Activated CD8-positive, alpha-beta T cell treated with anti-CD3 and anti-CD28 coated beads, Interleukin-2, amount 10 ng/mL, durations not matched to agents 7 days and 5 days (primary cell): ENCODE data around the gene GPR107. TPM values are rescaled to one million over a fixed set of nuclear protein-coding genes. Genes with fewer than 3 reads are reported as not detected.

ENCODE experiments used
- ATAC-seq: fragments of 150-1000 bp; cut with Tn5 transposase; one replicate; pipeline ENCODE4 v1.10.0; 2021; ENCODE audit warnings: moderate library complexity
- CTCF ChIA-PET: fragments of 350-600 bp; sonication (Branson Sonifier 250); formaldehyde crosslinking; loops from one replicate; lab custom pipeline; 2021; ENCODE audit warnings: antibody characterized with exemption; lab: Charles Lee
- POLR2A ChIA-PET: fragments of 350-600 bp; sonication (Branson Sonifier 250); formaldehyde crosslinking; loops from one replicate; lab custom pipeline; 2021; ENCODE audit warnings: antibody characterized with exemption; lab: Charles Lee
- DNase-seq: peaks from one replicate; pipeline ENCODE4 v3.0.0-alpha.2; 2020
- H3K27ac Mint-ChIP-seq: one replicate; pipeline ENCODE4 v1.8.0; 2021; ENCODE audit warnings: mild to moderate bottlenecking, mixed read lengths
- H3K27me3 Mint-ChIP-seq: one replicate; pipeline ENCODE4 v1.8.0; 2021; ENCODE audit warnings: low read depth, mixed read lengths
- H3K36me3 Mint-ChIP-seq: one replicate; pipeline ENCODE4 v1.8.0; 2021; ENCODE audit warnings: low read depth, mixed read lengths
- H3K4me1 Mint-ChIP-seq: one replicate; pipeline ENCODE4 v1.8.0; 2021; ENCODE audit warnings: low read depth, mixed read lengths
- H3K4me3 Mint-ChIP-seq: one replicate; pipeline ENCODE4 v1.8.0; 2021; ENCODE audit warnings: mild to moderate bottlenecking, mixed read lengths
- H3K9me3 Mint-ChIP-seq: one replicate; pipeline ENCODE4 v1.8.0; 2022; ENCODE audit warnings: mixed read lengths; ENCODE audit not compliant: insufficient read depth
- total RNA-seq, 2 experiments: library from RNA; stranded (reverse); gene quantifications; one replicate each; pipeline ENCODE4 v1.2.3, GENCODE V29; 2021

GPR107 gene
- total RNA-seq, 2 experiments from 2014 or later = 22.5 to 24.4 TPM

DNA sequence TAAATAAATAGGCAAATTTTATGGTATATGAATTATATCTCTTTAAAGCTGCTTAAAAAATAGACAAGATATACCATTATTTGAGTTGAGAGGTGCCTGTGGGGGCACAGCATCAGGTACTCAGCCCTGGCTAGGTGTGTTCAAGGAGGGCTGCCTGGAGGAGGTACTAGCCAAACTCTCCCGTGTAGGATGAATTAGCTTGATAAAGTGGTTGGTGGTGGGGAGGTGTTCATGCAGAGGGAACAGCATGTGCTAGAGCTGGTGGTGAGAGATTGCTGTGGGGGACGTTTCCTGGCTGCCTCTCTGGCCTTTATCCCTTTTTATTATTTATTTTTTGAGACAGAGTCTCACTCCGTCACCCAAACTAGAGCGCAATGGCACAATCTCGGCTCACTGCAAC is 95.3 kb downstream of the GPR107 start:
- ATAC-seq (no peak), DNase-seq (no peak)
- ChIA-PET CTCF (interaction anchor here (1.3 kb wide), 1 partner anchor 42 kb away, joined by 3 read pairs; no protein-coding TSS in a partner anchor), POLR2A (no interaction called here)
- Mint-ChIP-seq H3K27ac (no peak overlapping the region), H3K4me1 (peaks cover 6% of the 10 kb centered on the region), H3K4me3 (no peak overlapping the region), H3K27me3 (peaks cover 18% of the 10 kb centered on the region), H3K9me3 (no peaks in the 10 kb centered on the region), H3K36me3 (no peaks in the 10 kb centered on the region)

DNA sequence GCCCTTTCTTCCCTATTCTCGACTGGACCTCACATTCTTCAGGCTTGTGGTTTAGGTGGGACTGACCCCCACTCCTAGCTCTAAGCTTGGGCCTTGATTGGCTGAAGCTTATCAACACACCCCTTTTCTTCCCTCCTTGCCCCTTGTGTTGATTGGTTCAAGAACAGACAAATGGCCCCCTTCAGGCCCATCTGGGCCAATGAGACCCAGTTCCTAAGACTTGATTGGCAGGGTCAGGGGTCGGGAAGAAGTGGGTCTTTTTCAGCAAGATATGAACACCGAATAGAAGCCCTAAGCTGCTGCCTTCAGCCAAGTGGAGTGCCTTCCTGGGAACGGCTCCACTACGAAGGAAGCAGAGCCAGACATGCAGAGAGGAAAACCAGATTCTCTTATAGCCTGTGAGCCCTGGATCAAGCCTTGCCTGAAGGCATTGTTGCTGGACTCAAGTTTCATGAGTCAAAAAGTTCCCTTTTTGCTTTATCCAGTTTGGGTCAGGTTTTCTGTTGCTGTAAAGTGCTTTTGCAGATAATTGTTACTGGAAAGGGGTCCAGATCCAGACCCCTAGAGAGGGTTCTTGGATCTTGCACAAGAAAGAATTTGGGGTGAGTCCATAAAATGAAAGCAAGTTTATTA is 96.1 kb downstream of the GPR107 start:
- Mint-ChIP-seq H3K36me3 (no peaks in the 10 kb centered on the region), H3K27ac (no peak overlapping the region), H3K4me1 (peaks cover 3% of the 10 kb centered on the region), H3K9me3 (no peaks in the 10 kb centered on the region), H3K27me3 (peaks cover 14% of the 10 kb centered on the region), H3K4me3 (no peak overlapping the region)
- ATAC-seq (no peak), DNase-seq (no peak)
- ChIA-PET CTCF (interaction anchor here (1.3 kb wide), 1 partner anchor 43 kb away, joined by 3 read pairs; no protein-coding TSS in a partner anchor), POLR2A (no interaction called here)

DNA sequence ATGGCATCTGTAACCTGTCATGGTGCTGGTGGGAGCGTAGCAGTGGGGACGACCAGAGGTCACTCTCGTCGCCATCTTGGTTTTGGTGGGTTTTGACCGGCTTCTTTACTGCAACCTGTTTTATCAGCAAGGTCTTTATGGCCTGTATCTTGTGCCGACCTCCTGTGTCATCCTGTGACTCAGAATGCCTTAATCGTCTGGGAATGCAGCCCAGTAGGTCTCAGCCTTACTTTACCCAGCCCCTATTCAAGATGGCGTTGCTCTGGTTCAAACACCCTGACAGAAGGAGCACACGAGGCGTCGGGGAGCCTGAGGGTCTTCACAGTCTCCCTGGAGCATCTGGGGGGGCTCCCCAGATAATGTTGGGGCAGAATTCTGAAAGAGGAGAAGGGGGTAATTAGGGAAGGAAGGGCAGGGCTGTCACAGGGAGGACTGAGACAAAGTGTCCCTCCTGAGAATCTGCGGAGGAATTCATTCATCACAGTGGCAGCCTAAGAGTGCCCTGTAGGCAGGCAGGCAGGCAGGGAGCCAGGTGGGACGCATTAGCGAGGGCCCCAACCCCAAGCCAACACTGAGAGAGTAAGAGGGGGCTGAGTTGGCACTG is 97.2 kb downstream of the GPR107 start:
- DNase-seq = no peak
- POLR2A ChIA-PET = no interaction called here

DNA sequence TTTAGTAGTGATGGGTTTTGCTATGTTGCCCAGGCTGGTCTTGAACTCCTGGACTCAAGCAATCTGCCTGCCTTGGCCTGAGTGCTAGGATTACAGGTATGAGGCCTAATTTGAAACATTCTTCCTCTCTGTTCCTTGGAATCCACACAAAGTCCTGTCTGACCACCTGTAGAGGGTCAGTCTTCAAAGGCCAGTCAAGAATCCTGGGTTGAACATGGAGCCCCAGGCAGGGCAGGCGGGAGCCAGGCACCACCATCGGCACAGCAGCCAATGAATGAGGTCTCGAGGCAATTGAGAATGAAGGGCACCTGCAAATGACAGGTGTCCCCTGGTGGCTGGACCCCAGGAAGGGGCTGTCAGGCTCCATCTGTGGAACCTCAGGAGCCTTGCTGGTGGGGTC is 101.1 kb downstream of the GPR107 start:
- Mint-ChIP-seq H3K27me3 (no peaks in the 10 kb centered on the region), H3K4me3 (no peak overlapping the region), H3K27ac (no peak overlapping the region), H3K36me3 (no peaks in the 10 kb centered on the region), H3K4me1 (no peaks in the 10 kb centered on the region), H3K9me3 (no peaks in the 10 kb centered on the region)
- CTCF ChIA-PET = no interaction called here
- DNase-seq = no peak
- POLR2A ChIA-PET = no interaction called here
- no peak for ATAC-seq

More for the DNA sequence above, 97.2 kb downstream of the GPR107 start:
- no peak overlapping the region for H3K27ac Mint-ChIP-seq
- H3K4me1 Mint-ChIP-seq = peaks cover 2% of the 10 kb centered on the region
- H3K27me3 Mint-ChIP-seq = peaks cover 8% of the 10 kb centered on the region
- CTCF ChIA-PET = interaction anchor here (1.5 kb wide), 1 partner anchor 43 kb away, joined by 4 read pairs; no protein-coding TSS in a partner anchor
- no peaks in the 10 kb centered on the region for H3K9me3 Mint-ChIP-seq
- no peak for ATAC-seq
- no peak overlapping the region for H3K4me3 Mint-ChIP-seq
- H3K36me3 Mint-ChIP-seq = no peaks in the 10 kb centered on the region

DNA sequence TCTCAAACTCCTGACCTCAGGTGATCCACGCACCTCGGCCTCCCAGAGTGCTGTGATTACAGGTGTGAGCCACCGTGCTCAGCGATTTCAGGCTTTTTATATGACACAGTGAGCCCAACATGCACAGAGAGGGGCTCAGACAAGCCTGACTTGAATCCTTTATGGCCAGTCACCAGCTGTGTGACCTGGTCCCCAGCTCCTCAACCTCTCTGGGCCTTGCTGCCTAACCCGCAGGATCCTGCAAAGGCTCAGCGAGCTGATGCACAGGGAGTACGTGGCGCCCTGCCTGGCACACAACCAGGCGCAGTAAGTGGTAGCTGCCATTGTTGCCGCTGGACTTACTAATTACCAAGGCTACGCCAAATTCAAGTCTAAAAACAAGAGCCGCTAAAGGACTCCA is 101.9 kb downstream of the GPR107 start:
- Mint-ChIP-seq H3K27ac (no peak overlapping the region), H3K27me3 (no peaks in the 10 kb centered on the region), H3K9me3 (no peaks in the 10 kb centered on the region), H3K4me3 (no peak overlapping the region), H3K4me1 (no peaks in the 10 kb centered on the region), H3K36me3 (no peaks in the 10 kb centered on the region)
- ChIA-PET POLR2A (no interaction called here), CTCF (interaction anchor here (0.7 kb wide), 1 partner anchor 30 kb away, joined by 3 read pairs; no protein-coding TSS in a partner anchor)
- DNase-seq (no peak), ATAC-seq (no peak)

DNA sequence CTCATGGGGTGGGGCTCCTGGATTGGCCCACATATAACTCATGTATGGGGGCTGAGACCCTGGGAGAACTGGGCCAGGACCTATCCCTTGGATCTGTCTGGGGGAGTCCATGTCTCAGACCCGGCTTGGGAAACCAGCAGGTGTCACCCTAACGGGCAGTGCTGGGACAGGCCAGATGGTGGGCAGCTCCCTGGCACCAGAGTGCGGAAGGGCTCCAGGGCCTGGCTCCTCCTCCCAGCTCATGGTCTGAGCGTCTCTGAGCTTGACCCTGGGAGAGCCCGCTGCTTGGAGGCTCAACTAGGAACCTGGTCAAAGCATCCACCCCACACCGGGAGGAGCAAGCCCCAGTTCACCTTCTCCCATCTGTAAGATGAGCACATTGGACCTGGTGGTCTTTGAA is 103.0 kb downstream of the GPR107 start:
- H3K4me3 Mint-ChIP-seq = no peak overlapping the region
- DNase-seq (no peak), ATAC-seq (no peak)
- no peaks in the 10 kb centered on the region for H3K36me3 Mint-ChIP-seq
- H3K27ac Mint-ChIP-seq = no peak overlapping the region
- no peaks in the 10 kb centered on the region for H3K9me3 Mint-ChIP-seq
- CTCF ChIA-PET = no interaction called here
- POLR2A ChIA-PET = no interaction called here
- H3K4me1 Mint-ChIP-seq = no peaks in the 10 kb centered on the region
- H3K27me3 Mint-ChIP-seq = no peaks in the 10 kb centered on the region

DNA sequence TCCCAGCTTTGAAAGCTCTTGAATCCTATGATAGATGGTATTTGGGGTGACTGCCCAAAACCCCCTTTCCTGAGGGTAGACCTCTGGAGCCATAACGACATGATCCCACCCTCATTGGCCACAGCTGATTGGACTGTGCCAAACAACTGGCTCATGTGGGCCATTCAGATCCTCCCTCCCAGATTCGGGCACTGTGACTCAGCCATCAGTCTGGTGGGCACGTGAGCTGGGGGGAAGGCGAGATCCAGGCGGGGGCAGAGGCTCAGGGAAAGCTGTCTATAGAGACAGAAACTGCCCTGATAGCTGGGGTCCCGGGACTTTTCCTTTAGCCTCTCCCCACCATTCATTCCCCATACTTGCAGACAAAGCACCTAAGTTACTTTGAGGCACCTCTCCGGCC is 103.4 kb downstream of the GPR107 start:
- POLR2A ChIA-PET = no interaction called here
- DNase-seq = no peak
- no peaks in the 10 kb centered on the region for H3K27me3 Mint-ChIP-seq
- no peaks in the 10 kb centered on the region for H3K9me3 Mint-ChIP-seq
- CTCF ChIA-PET = no interaction called here
- no peak for ATAC-seq
- no peaks in the 10 kb centered on the region for H3K36me3 Mint-ChIP-seq
- H3K4me1 Mint-ChIP-seq = no peaks in the 10 kb centered on the region
- H3K27ac Mint-ChIP-seq = no peak overlapping the region
- H3K4me3 Mint-ChIP-seq = no peak overlapping the region

DNA sequence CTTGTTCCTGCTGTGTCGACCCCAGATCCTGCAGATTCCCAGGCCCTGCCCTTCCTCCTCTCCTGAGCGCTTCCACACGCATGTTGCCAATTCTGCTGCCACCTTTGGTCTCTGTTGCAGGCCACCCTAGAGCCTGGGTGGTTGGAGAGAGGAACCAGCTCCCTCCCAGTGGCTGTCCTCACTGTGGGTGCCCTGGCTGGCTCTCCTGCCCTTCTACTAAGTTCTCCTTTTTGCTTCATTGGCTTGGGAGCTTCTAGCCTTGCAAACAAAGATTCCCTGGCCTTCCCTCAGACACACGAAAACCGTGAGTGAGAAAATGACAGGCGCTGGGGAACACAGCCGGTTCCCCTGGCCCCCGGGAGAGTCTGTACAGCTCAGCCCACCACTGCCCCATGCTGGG is 104.3 kb downstream of the GPR107 start:
- Mint-ChIP-seq H3K4me3 (no peak overlapping the region), H3K27ac (no peak overlapping the region), H3K27me3 (no peaks in the 10 kb centered on the region), H3K9me3 (no peaks in the 10 kb centered on the region), H3K4me1 (no peaks in the 10 kb centered on the region), H3K36me3 (no peaks in the 10 kb centered on the region)
- CTCF ChIA-PET = no interaction called here
- DNase-seq (no peak), ATAC-seq (no peak)
- POLR2A ChIA-PET = no interaction called here

DNA sequence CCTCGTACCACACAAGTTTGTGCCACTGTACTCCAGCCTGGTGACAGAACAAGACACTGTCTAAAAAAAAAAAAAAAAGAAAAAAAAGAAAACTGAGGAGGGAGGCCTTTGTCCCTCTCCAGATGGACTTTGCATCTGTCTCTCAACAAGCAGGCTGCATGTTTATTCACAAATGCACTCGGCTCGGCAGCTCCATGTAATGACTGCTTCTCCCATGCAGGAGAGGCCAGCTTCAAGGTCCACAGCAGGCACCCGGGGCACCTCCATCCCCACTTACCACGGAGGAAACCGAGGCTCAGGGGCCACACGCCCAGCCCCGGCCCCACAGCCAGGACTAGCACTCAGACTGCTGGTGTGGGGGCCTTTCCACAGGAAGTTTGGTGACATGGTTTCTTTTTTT is 105.4 kb downstream of the GPR107 start:
- ChIA-PET CTCF (no interaction called here), POLR2A (no interaction called here)
- Mint-ChIP-seq H3K27me3 (no peaks in the 10 kb centered on the region), H3K4me3 (no peak overlapping the region), H3K36me3 (no peaks in the 10 kb centered on the region), H3K4me1 (no peaks in the 10 kb centered on the region), H3K27ac (no peak overlapping the region), H3K9me3 (no peaks in the 10 kb centered on the region)
- DNase-seq (no peak), ATAC-seq (no peak)

DNA sequence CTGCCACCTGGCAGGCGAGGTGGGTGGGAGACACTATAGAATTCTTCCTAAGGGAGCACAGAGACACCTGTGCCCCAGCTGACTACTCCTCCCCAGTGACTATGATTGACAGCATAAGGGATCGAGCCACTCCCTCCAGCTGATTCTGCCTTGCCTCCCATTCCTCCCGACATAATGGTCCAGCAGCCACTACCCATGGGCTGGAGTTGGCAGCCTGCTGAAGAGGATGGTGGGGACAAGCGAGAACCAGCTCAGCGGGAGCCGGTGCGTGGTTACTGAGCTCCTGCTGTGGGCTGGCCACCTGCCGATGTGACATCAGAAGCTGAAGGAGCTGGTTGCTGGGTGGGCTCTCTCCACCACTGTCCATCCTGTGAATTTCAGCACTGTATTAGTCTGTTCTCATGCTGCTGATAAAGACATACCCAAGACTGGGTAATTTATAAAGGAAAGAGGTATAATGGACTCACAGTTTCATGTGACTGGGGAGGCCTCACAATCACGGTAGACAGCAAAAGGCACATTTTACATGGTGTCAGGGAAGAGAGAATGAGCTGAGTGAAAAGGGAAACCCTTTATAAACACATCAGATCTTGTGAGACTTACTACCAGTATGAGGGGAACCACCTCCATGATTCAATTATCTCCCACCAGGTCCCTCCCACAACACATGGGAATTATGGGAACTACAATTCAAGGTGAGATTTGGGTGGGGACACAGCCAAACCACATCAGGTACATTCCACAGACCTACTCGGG is 106.4 kb downstream of the GPR107 start:
- Mint-ChIP-seq H3K36me3 (no peaks in the 10 kb centered on the region), H3K4me3 (no peak overlapping the region), H3K27ac (no peak overlapping the region), H3K27me3 (no peaks in the 10 kb centered on the region), H3K4me1 (no peaks in the 10 kb centered on the region), H3K9me3 (no peaks in the 10 kb centered on the region)
- POLR2A ChIA-PET = no interaction called here
- no peak for DNase-seq
- ATAC-seq = no peak
- CTCF ChIA-PET = no interaction called here

DNA sequence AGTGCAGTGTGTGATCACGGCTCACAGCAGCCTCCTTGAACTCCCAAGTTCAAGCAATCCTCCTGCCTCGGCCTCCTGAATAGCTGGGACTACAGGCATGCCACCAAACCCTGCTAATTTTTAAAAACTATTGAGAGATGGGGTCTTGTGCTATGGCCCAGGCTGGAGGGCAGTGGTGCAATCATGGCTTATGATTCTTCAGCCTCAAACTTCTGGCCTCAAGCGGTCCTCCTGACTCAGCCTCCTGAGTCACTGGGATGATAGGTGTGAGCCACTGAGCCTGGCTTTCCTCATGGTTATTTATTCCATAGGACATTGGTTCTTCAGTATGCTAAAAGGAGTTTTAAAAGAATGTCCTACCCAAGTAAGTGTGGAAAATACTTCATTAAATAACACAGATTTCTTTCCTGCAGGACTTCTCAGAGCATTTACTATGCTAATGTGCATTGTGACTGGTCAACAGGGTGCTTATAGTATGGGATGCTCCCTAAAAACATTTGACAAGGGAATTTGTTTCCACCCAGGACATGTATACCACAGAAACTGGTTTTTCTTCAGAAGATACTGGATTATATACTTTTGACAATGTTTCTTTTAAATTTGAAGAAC is 107.3 kb downstream of the GPR107 start:
- ChIA-PET POLR2A (no interaction called here), CTCF (no interaction called here)
- Mint-ChIP-seq H3K27me3 (no peaks in the 10 kb centered on the region), H3K9me3 (no peaks in the 10 kb centered on the region), H3K36me3 (no peaks in the 10 kb centered on the region), H3K27ac (no peak overlapping the region), H3K4me1 (no peaks in the 10 kb centered on the region), H3K4me3 (no peak overlapping the region)
- DNase-seq (no peak), ATAC-seq (no peak)

DNA sequence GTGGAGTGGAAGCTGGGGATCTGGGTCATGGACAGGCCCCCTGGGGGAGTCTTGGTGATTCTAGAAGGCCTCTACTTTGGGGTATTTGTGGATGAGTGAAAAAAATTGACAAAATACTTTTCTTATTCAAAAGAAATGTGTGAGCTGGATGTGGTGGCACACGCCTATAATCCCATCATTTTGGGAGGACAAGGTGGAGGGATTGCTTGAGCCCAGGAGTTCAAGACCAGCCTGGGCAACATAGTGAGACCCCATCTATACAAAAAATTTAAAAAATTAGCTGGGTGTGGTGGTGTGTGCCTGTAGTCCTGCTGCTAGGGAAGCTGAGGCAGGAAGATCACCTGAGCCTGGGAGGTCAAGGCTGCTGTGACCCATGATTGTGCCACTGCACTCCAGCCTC is 111.9 kb downstream of the GPR107 start:
- no peak for DNase-seq
- ChIA-PET CTCF (interaction anchor here (0.5 kb wide), 1 partner anchor 62 kb away, joined by 3 read pairs; no protein-coding TSS in a partner anchor), POLR2A (no interaction called here)
- H3K4me3 Mint-ChIP-seq = no peak overlapping the region
- no peak overlapping the region for H3K27ac Mint-ChIP-seq
- peaks cover 9% of the 10 kb centered on the region for H3K27me3 Mint-ChIP-seq
- H3K9me3 Mint-ChIP-seq = no peaks in the 10 kb centered on the region
- ATAC-seq = no peak
- H3K4me1 Mint-ChIP-seq = peaks cover 9% of the 10 kb centered on the region
- no peaks in the 10 kb centered on the region for H3K36me3 Mint-ChIP-seq
